ENCODE measurements around the gene SRL. TPM values are rescaled to one million over a fixed set of nuclear protein-coding genes. Genes with fewer than 3 reads are reported as not detected.
"Not testable (repeated sequence)": the region's sequence is repeated elsewhere in the genome, so short reads cannot be mapped to it uniquely, and the experiment has no call there.

The SRL gene
- total and polyA plus RNA-seq, 4 donors: 0.31 to 3.2 (median 1.5) TPM

DNA sequence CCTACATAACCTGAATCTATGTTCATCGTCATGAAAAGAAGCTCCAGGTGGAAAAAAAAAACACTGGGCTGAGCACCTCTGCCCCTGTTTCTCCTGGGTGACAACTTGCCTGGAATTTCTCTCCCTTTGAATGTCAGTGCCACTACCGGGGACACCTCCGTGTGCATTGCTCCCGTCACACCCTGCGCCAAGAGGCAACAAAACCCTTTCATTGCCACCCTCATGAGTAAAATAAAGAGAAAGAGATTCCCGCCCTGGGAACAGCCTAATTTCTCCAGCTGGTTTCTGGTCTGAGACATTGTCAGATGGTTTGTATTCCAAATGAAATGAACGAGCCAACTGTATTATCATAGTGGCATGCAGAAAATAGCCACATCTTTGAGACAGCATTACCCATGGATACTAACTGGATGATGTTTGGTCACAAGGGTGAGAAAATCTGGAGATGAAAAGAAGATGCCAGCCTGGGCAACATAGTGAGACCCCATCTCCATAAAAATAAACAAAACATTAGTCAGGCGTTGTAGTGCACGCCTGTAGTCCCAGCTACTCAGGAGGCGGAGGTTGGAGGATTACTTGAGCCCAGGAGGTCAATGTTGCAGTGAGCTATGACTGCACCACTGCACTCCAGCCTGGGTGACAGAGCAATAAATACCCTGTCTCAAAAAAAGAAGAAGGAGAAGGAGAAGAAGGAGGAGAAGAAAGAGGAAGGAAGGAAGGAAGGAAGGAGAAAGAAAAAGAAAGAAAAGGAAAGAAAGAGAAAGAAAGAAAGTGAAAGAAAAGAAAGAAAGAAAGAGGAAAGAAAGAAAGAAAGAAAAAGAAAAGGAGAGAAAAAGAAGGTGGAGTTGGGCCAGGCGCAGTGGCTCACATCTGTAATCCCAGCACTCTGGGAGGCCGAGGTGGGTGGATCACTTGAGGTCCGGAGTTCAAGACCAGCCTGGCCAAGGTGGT, 83.5 kb downstream of the SRL start:
- H3K4me3 ChIP-seq (ENCODE audit: low read length in 2 of 2): no peak overlapping the region
- intact Hi-C loops (cut with DNase I): no loop called here
- WGBS, 2 donors: 81 to 82% methylated on average over 13 of the region's 13 CpGs

DNA sequence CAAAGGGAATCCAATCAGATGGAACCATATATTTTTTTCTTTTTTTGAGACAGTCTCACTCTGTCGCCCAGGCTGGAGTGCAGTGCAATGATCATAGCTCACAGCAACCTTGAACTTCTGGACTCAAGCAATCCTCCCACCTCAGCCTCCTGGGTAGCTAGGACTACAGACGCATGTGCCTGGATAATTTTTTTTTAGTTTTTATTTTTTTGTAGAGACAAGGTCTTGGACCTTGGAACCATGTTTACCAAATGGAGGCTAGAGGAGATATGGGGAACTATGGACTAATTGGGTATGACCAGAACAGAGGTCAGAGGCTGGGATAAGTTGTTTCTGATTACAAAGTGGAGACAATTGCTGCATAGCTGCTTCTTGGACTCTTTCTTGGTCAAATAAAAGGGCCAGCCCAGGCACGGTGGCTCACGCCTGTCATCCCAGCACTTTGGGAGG, 84.5 kb downstream of the SRL start:
- Histone ChIP-seq H3K4me1 (ENCODE audit: control insufficient read depth in 1 of 2, insufficient read depth in 2 of 2, low read length in 2 of 2) (no peaks in the 10 kb centered on the region), H3K27me3 (ENCODE audit: control insufficient read depth in 1 of 2, insufficient read depth in 2 of 2, low read length in 1 of 2) (no peaks in the 10 kb centered on the region), H3K36me3 (ENCODE audit: control insufficient read depth in 1 of 2, insufficient read depth in 2 of 2, low read length in 1 of 2) (no peaks in the 10 kb centered on the region), H3K27ac (ENCODE audit: low read depth in 1 of 2, low read length in 2 of 2) (no peak overlapping the region), H3K9me3 (ENCODE audit: control insufficient read depth, low read length) (no peaks in the 10 kb centered on the region), H3K4me3 (ENCODE audit: low read length in 2 of 2) (no peak overlapping the region)
- ATAC-seq (ENCODE audit: low FRiP score) (no peak), DNase-seq (no peak)
- intact Hi-C loops (cut with DNase I): no loop called here
- WGBS, 2 donors: 83 to 84% methylated on average over 4 of the region's 4 CpGs

More for the DNA sequence above, 83.5 kb downstream of the SRL start:
- no peak for ATAC-seq (ENCODE audit: low FRiP score)
- Histone ChIP-seq H3K9me3 (ENCODE audit: control insufficient read depth, low read length) (no peaks in the 10 kb centered on the region), H3K4me1 (ENCODE audit: control insufficient read depth in 1 of 2, insufficient read depth in 2 of 2, low read length in 2 of 2) (no peaks in the 10 kb centered on the region), H3K36me3 (ENCODE audit: control insufficient read depth in 1 of 2, insufficient read depth in 2 of 2, low read length in 1 of 2) (no peaks in the 10 kb centered on the region), H3K27ac (ENCODE audit: low read depth in 1 of 2, low read length in 2 of 2) (no peak overlapping the region), H3K27me3 (ENCODE audit: control insufficient read depth in 1 of 2, insufficient read depth in 2 of 2, low read length in 1 of 2) (no peaks in the 10 kb centered on the region)
- no peak for DNase-seq

DNA sequence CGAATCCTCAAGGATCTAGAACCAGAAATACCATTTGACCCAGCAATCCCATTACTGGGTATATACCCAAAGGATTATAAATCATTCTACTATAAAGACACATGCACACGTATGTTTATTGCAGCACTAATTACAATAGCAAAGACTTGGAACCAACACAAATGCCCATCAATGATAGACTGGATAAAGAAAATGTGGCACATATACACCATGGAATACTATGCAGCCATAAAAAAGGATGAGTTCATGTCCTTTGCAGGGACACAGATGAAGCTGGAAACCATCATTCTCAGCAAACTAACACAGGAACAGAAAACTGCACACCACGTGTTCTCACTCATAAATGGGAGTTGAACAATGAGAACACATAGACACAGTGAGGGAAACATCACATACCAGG, 85.4 kb downstream of the SRL start:
- H3K9me3 ChIP-seq (ENCODE audit: control insufficient read depth, low read length); H3K36me3 ChIP-seq (ENCODE audit: control insufficient read depth in 1 of 2, insufficient read depth in 2 of 2, low read length in 1 of 2); DNase-seq; ATAC-seq (ENCODE audit: low FRiP score); H3K27me3 ChIP-seq (ENCODE audit: control insufficient read depth in 1 of 2, insufficient read depth in 2 of 2, low read length in 1 of 2); H3K4me1 ChIP-seq (ENCODE audit: control insufficient read depth in 1 of 2, insufficient read depth in 2 of 2, low read length in 2 of 2); H3K4me3 ChIP-seq (ENCODE audit: low read length in 2 of 2); H3K27ac ChIP-seq (ENCODE audit: low read depth in 1 of 2, low read length in 2 of 2); intact Hi-C loops (cut with DNase I): not testable (repeated sequence)
- WGBS, 2 donors: 83 to 87% methylated on average over 3 of the region's 3 CpGs

DNA sequence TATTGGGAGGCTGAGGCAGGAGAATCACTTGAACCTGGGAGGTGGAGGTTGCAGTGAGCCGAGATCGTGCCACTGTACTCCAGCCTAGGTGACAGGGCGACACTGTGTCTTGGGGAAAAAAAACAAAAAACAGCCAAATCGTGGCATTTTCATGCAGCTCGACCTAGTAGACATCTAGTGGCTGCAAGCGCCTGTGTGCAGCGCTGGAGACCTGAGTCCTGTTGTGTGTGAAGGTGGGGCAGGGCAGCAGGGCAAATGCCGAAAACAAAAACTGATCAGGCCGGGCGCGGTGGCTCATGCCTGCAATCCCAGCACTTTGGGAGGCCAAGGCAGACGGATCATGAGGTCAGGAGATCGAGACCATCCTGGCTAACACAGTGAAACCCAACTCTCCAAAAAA, 88.5 kb downstream of the SRL start:
- H3K4me1 ChIP-seq (ENCODE audit: control insufficient read depth in 1 of 2, insufficient read depth in 2 of 2, low read length in 2 of 2); H3K36me3 ChIP-seq (ENCODE audit: control insufficient read depth in 1 of 2, insufficient read depth in 2 of 2, low read length in 1 of 2); ATAC-seq (ENCODE audit: low FRiP score); H3K27me3 ChIP-seq (ENCODE audit: control insufficient read depth in 1 of 2, insufficient read depth in 2 of 2, low read length in 1 of 2); H3K9me3 ChIP-seq (ENCODE audit: control insufficient read depth, low read length); intact Hi-C loops (cut with DNase I); H3K4me3 ChIP-seq (ENCODE audit: low read length in 2 of 2); DNase-seq; H3K27ac ChIP-seq (ENCODE audit: low read depth in 1 of 2, low read length in 2 of 2): not testable (repeated sequence)
- WGBS, 2 donors: 85 to 88% methylated on average over 13 of the region's 13 CpGs

- Histone ChIP-seq H3K4me3 (ENCODE audit: low read length in 2 of 2) (no peak overlapping the region), H3K27me3 (ENCODE audit: control insufficient read depth in 1 of 2, insufficient read depth in 2 of 2, low read length in 1 of 2) (no peaks in the 10 kb centered on the region), H3K4me1 (ENCODE audit: control insufficient read depth in 1 of 2, insufficient read depth in 2 of 2, low read length in 2 of 2) (no peaks in the 10 kb centered on the region), H3K36me3 (ENCODE audit: control insufficient read depth in 1 of 2, insufficient read depth in 2 of 2, low read length in 1 of 2) (no peaks in the 10 kb centered on the region), H3K9me3 (ENCODE audit: control insufficient read depth, low read length) (peaks cover 2% of the 10 kb centered on the region), H3K27ac (ENCODE audit: low read depth in 1 of 2, low read length in 2 of 2) (no peak overlapping the region)
- WGBS, 2 donors: 86 to 91% methylated on average over 5 of the region's 5 CpGs
- no peak for DNase-seq
- intact Hi-C loops (cut with DNase I): no loop called here
- ATAC-seq (ENCODE audit: low FRiP score): no peak
These were observed 89.6 kb downstream of the SRL start for GRCh38 chr16:4152267-4152666.

GRCh38 chr16:4147236-4147635, 94.6 kb downstream of the SRL start:
- Histone ChIP-seq H3K4me3 (ENCODE audit: low read length in 2 of 2) (no peak overlapping the region), H3K4me1 (ENCODE audit: control insufficient read depth in 1 of 2, insufficient read depth in 2 of 2, low read length in 2 of 2) (no peaks in the 10 kb centered on the region), H3K36me3 (ENCODE audit: control insufficient read depth in 1 of 2, insufficient read depth in 2 of 2, low read length in 1 of 2) (no peaks in the 10 kb centered on the region), H3K27ac (ENCODE audit: low read depth in 1 of 2, low read length in 2 of 2) (no peak overlapping the region), H3K9me3 (ENCODE audit: control insufficient read depth, low read length) (peaks cover 2% of the 10 kb centered on the region), H3K27me3 (ENCODE audit: control insufficient read depth in 1 of 2, insufficient read depth in 2 of 2, low read length in 1 of 2) (no peaks in the 10 kb centered on the region)
- intact Hi-C loops (cut with DNase I): no loop called here
- 92 to 95% methylated on average over 10 of the region's 10 CpGs for WGBS, 2 donors
- DNase-seq (no peak), ATAC-seq (ENCODE audit: low FRiP score) (no peak)

DNA sequence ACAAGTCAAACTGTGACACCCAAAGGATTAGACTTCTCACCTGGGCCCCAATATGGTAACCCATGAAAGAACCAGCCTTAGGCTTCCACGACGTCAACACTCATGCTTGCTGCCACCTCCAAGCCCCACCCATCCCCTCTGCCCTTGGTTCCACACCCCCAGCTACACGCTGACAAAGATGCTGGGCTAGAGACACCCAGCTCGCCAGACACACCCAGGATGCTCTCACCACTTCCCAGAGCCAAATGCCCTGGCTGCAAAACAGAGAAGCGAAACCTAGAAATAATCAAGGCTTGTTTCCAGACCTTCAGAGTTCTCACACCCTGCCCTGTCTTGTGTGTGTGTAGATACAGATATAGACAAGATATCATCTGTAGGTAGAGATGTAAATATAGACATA, 99.6 kb downstream of the SRL start:
- H3K27ac ChIP-seq (ENCODE audit: low read depth in 1 of 2, low read length in 2 of 2): no peak overlapping the region
- no peaks in the 10 kb centered on the region for H3K9me3 ChIP-seq (ENCODE audit: control insufficient read depth, low read length)
- H3K4me3 ChIP-seq (ENCODE audit: low read length in 2 of 2): no peak overlapping the region
- whole genome bisulfite sequencing, 2 donors: 87 to 93% methylated on average over 5 of the region's 5 CpGs
- H3K27me3 ChIP-seq (ENCODE audit: control insufficient read depth in 1 of 2, insufficient read depth in 2 of 2, low read length in 1 of 2): no peaks in the 10 kb centered on the region
- DNase-seq (no peak), ATAC-seq (ENCODE audit: low FRiP score) (no peak)
- intact Hi-C loops (cut with DNase I): no loop called here
- no peaks in the 10 kb centered on the region for H3K36me3 ChIP-seq (ENCODE audit: control insufficient read depth in 1 of 2, insufficient read depth in 2 of 2, low read length in 1 of 2)
- no peaks in the 10 kb centered on the region for H3K4me1 ChIP-seq (ENCODE audit: control insufficient read depth in 1 of 2, insufficient read depth in 2 of 2, low read length in 2 of 2)

DNA sequence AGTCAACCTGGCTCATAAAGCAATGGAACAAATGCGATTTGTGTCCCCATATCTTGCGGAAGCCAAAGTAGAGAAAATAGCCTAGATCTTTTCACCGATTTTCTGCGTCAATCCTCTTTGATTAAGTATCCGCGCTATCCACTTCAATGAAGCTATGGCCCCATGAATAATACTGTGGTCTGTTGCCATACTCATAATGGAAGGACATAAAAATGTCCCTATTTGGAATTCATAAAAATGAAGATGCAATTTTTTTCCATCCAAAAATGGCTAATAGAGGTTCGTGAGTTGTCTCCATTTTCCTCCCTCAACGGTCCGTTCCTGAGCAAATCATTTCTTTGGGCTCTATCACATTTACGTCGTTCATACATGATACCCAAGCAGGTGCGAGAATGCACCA, 100.3 kb downstream of the SRL start:
- ATAC-seq (ENCODE audit: low FRiP score) (no peak), DNase-seq (no peak)
- intact Hi-C loops (cut with DNase I): no loop called here
- Histone ChIP-seq H3K4me3 (ENCODE audit: low read length in 2 of 2) (no peak overlapping the region), H3K27ac (ENCODE audit: low read depth in 1 of 2, low read length in 2 of 2) (no peak overlapping the region), H3K4me1 (ENCODE audit: control insufficient read depth in 1 of 2, insufficient read depth in 2 of 2, low read length in 2 of 2) (no peaks in the 10 kb centered on the region), H3K27me3 (ENCODE audit: control insufficient read depth in 1 of 2, insufficient read depth in 2 of 2, low read length in 1 of 2) (no peaks in the 10 kb centered on the region), H3K36me3 (ENCODE audit: control insufficient read depth in 1 of 2, insufficient read depth in 2 of 2, low read length in 1 of 2) (no peaks in the 10 kb centered on the region), H3K9me3 (ENCODE audit: control insufficient read depth, low read length) (no peaks in the 10 kb centered on the region)
- 96 to 97% methylated on average over 12 of the region's 12 CpGs for WGBS, 2 donors

GRCh38 chr16:4140652-4141051, 101.2 kb downstream of the SRL start:
- 76 to 77% methylated on average over 3 of the region's 3 CpGs for WGBS, 2 donors
- no peaks in the 10 kb centered on the region for H3K4me1 ChIP-seq (ENCODE audit: control insufficient read depth in 1 of 2, insufficient read depth in 2 of 2, low read length in 2 of 2)
- H3K27ac ChIP-seq (ENCODE audit: low read depth in 1 of 2, low read length in 2 of 2): no peak overlapping the region
- intact Hi-C loops (cut with DNase I): no loop called here
- DNase-seq (no peak), ATAC-seq (ENCODE audit: low FRiP score) (no peak)
- H3K4me3 ChIP-seq (ENCODE audit: low read length in 2 of 2): no peak overlapping the region
- H3K9me3 ChIP-seq (ENCODE audit: control insufficient read depth, low read length): no peaks in the 10 kb centered on the region
- H3K27me3 ChIP-seq (ENCODE audit: control insufficient read depth in 1 of 2, insufficient read depth in 2 of 2, low read length in 1 of 2): no peaks in the 10 kb centered on the region
- H3K36me3 ChIP-seq (ENCODE audit: control insufficient read depth in 1 of 2, insufficient read depth in 2 of 2, low read length in 1 of 2): no peaks in the 10 kb centered on the region
